HL-60 (cell line): ENCODE data around the gene METTL25B.

Source experiments
- GABPA ChIP-seq: IDR thresholded peaks from 2 replicates; pipeline ENCODE4 v1.6.1; 2012; ENCODE audit warnings: low read depth
- POLR2AphosphoS5 ChIP-seq: IDR thresholded peaks from 2 replicates; pipeline ENCODE4 v1.6.1; 2012; ENCODE audit warnings: low read depth
- SPI1 ChIP-seq: IDR thresholded peaks from 2 replicates; pipeline ENCODE4 v1.6.1; 2012; ENCODE audit warnings: low read depth, mild to moderate bottlenecking, borderline replicate concordance
- TF ChIP-seq, protein P1 (sequence below): IDR thresholded peaks from one replicate; pipeline ENCODE4 v1.5.1; 2011; ENCODE audit warnings: low read length, control low read depth, inconsistent platforms; ENCODE audit not compliant: insufficient read depth
- TF ChIP-seq, protein P2 (sequence below): IDR thresholded peaks from 2 replicates; pipeline ENCODE4 v1.6.1; 2012; ENCODE audit warnings: low read depth; ENCODE audit not compliant: insufficient replicate concordance

DNA sequence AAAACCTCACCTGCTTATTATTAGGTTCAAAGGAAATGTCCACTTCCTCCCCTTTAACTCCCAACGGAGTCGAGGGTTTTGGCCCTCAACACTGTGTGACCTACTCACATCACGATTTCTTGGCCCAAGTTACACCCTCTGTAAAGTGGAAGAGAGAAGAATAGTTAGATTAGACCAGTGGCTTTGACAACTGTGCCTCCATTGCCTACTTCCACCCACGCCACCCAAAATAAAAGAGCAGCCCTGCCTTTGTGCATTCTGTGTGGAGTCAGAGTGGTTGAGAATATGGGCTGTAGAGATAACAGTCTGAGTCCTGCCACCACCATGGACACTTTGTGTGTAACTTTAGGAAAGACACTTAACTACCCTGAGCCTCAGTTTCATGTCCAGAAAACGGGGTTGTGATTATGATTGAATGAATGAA is 27.3 kb downstream of the METTL25B start:
- TF ChIP-seq, protein P1, sequence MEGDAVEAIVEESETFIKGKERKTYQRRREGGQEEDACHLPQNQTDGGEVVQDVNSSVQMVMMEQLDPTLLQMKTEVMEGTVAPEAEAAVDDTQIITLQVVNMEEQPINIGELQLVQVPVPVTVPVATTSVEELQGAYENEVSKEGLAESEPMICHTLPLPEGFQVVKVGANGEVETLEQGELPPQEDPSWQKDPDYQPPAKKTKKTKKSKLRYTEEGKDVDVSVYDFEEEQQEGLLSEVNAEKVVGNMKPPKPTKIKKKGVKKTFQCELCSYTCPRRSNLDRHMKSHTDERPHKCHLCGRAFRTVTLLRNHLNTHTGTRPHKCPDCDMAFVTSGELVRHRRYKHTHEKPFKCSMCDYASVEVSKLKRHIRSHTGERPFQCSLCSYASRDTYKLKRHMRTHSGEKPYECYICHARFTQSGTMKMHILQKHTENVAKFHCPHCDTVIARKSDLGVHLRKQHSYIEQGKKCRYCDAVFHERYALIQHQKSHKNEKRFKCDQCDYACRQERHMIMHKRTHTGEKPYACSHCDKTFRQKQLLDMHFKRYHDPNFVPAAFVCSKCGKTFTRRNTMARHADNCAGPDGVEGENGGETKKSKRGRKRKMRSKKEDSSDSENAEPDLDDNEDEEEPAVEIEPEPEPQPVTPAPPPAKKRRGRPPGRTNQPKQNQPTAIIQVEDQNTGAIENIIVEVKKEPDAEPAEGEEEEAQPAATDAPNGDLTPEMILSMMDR = no peak
- TF ChIP-seq POLR2AphosphoS5 (no peak), GABPA (no peak), SPI1 (no peak)
- TF ChIP-seq, protein P2, sequence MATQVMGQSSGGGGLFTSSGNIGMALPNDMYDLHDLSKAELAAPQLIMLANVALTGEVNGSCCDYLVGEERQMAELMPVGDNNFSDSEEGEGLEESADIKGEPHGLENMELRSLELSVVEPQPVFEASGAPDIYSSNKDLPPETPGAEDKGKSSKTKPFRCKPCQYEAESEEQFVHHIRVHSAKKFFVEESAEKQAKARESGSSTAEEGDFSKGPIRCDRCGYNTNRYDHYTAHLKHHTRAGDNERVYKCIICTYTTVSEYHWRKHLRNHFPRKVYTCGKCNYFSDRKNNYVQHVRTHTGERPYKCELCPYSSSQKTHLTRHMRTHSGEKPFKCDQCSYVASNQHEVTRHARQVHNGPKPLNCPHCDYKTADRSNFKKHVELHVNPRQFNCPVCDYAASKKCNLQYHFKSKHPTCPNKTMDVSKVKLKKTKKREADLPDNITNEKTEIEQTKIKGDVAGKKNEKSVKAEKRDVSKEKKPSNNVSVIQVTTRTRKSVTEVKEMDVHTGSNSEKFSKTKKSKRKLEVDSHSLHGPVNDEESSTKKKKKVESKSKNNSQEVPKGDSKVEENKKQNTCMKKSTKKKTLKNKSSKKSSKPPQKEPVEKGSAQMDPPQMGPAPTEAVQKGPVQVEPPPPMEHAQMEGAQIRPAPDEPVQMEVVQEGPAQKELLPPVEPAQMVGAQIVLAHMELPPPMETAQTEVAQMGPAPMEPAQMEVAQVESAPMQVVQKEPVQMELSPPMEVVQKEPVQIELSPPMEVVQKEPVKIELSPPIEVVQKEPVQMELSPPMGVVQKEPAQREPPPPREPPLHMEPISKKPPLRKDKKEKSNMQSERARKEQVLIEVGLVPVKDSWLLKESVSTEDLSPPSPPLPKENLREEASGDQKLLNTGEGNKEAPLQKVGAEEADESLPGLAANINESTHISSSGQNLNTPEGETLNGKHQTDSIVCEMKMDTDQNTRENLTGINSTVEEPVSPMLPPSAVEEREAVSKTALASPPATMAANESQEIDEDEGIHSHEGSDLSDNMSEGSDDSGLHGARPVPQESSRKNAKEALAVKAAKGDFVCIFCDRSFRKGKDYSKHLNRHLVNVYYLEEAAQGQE = no peak
